Measurements from ENCODE around the gene KIFC3. TPM values are rescaled to one million over a fixed set of nuclear protein-coding genes. Genes with fewer than 3 reads are reported as not detected.

KIFC3 gene
- total and polyA plus RNA-seq, 2 of the 8 experiments (the other 6 are each of a cell fraction or from before 2014, with no cell fraction given): 2.1 to 7.1 TPM

GRCh38 chr16:57837305-57838125 lies 35.2 kb upstream of the KIFC3 start (continued):
- no peak for TF ChIP-seq CHD7 (IDR thresholded peaks at IDR 0.05; ENCODE audit: insufficient replicate concordance, low read length)
- TF ChIP-seq SUZ12 (IDR thresholded peaks at IDR 0.05; ENCODE audit: low read length): no peak
- no peak for TF ChIP-seq CBX5 (IDR thresholded peaks at IDR 0.05; ENCODE audit: low read depth, low read length)
